Immature natural killer cell (primary cell): ENCODE data around the gene MON1A. TPM values are rescaled to one million over a fixed set of nuclear protein-coding genes. Genes with fewer than 3 reads are reported as not detected.
"Not testable (repeated sequence)": the region's sequence is repeated elsewhere in the genome, so short reads cannot be mapped to it uniquely, and the experiment has no call there.

Source experiments
- DNase-seq, 3 donors: peaks; one replicate each; pipeline ENCODE4 v3.0.0; 2022; ENCODE audit warnings: mixed read lengths in 1 of 3
- H3K27ac Mint-ChIP-seq, 6 donors: one replicate each; pipeline ENCODE4 v1.8.0; 2020; ENCODE audit warnings: mixed read lengths in 6 of 6, mild to moderate bottlenecking in 5 of 6, inconsistent platforms in 4 of 6, moderate library complexity in 3 of 6
- H3K27me3 Mint-ChIP-seq, 3 donors: one replicate each; pipeline ENCODE4 v1.8.0; 2020 to 2021; ENCODE audit warnings: low read depth in 3 of 3, mild to moderate bottlenecking in 3 of 3, mixed read lengths in 3 of 3, moderate library complexity in 3 of 3, inconsistent platforms in 1 of 3
- H3K36me3 Mint-ChIP-seq, 3 donors: one replicate each; pipeline ENCODE4 v1.8.0; 2020; ENCODE audit warnings: mixed read lengths in 3 of 3, inconsistent platforms in 2 of 3, mild to moderate bottlenecking in 2 of 3
- H3K4me1 Mint-ChIP-seq, 2 donors: one replicate each; pipeline ENCODE4 v1.8.0; 2020; ENCODE audit warnings: inconsistent platforms in 2 of 2, mild to moderate bottlenecking in 2 of 2, mixed read lengths in 2 of 2, moderate library complexity in 1 of 2
- H3K4me3 Mint-ChIP-seq, 5 donors: one replicate each; pipeline ENCODE4 v1.8.0; 2020; ENCODE audit warnings: mild to moderate bottlenecking in 5 of 5, mixed read lengths in 5 of 5, inconsistent platforms in 3 of 5, moderate library complexity in 3 of 5
- H3K9me3 Mint-ChIP-seq, 6 donors: one replicate each; pipeline ENCODE4 v1.8.0; 2020; ENCODE audit warnings: mild to moderate bottlenecking in 6 of 6, mixed read lengths in 6 of 6, inconsistent platforms in 4 of 6, moderate library complexity in 3 of 6
- polyA plus RNA-seq, 3 donors: library from polyadenylated mRNA; unstranded; fragments of 300-500 nt; fragmentation: Illumina TruSeq; gene quantifications; one replicate each; pipeline ENCODE4 v1.2.3, GENCODE V29; 2021

MON1A gene
- polyA plus RNA-seq, 3 donors from 2014 or later, result 11.5 to 24.0 (median 12.1) TPM

- H3K27ac Mint-ChIP-seq, H3K27me3 Mint-ChIP-seq, H3K9me3 Mint-ChIP-seq, H3K4me3 Mint-ChIP-seq, DNase-seq, H3K36me3 Mint-ChIP-seq: not testable (repeated sequence)
- peaks cover 19 to 22% of the 10 kb centered on the region in 2 donors for H3K4me1 Mint-ChIP-seq
These were observed 2.7 kb upstream of the MON1A start for GRCh38 chr3:49932281-49932680.

- Mint-ChIP-seq H3K27me3 (peaks cover 0 to 2% (median 0%) of the 10 kb centered on the region in 3 donors), H3K27ac (peak overlapping the region in 4 of 6 donors; percentile 36 to 82 (median 52)), H3K4me3 (peak overlapping the region in 4 of 5 donors; percentile 0 to 54 (median 9)), H3K9me3 (no peaks in the 10 kb centered on the region), H3K4me1 (peaks cover 20 to 26% of the 10 kb centered on the region in 2 donors), H3K36me3 (no peaks in the 10 kb centered on the region)
- no peak for DNase-seq
These were observed 1.3 kb upstream of the MON1A start for GRCh38 chr3:49930922-49931321.

GRCh38 chr3:49930168-49930690 is 618 bp upstream of the MON1A start:
- Mint-ChIP-seq H3K4me1 (peaks cover 22 to 30% of the 10 kb centered on the region in 2 donors), H3K9me3 (no peaks in the 10 kb centered on the region), H3K27me3 (peaks cover 0 to 2% (median 0%) of the 10 kb centered on the region in 3 donors), H3K36me3 (no peaks in the 10 kb centered on the region), H3K27ac (peak overlapping the region; percentile 27 to 87 (median 81)), H3K4me3 (peak overlapping the region; percentile 81 to 89 (median 83))
- DNase-seq, result no peak

- H3K27ac Mint-ChIP-seq, result peak overlapping the region in 5 of 6 donors; percentile 19 to 87 (median 64)
- H3K4me3 Mint-ChIP-seq, result peak overlapping the region; percentile 81 to 89 (median 83)
- DNase-seq, result no peak
- H3K36me3 Mint-ChIP-seq, result peaks cover 0 to 4% (median 0%) of the 10 kb centered on the region in 3 donors
- peaks cover 22 to 30% of the 10 kb centered on the region in 2 donors for H3K4me1 Mint-ChIP-seq
- H3K27me3 Mint-ChIP-seq, result peaks cover 0 to 2% (median 0%) of the 10 kb centered on the region in 3 donors
- H3K9me3 Mint-ChIP-seq, result no peaks in the 10 kb centered on the region
These were observed 1.1 kb downstream of the MON1A start for GRCh38 chr3:49928481-49929017.

- Mint-ChIP-seq H3K4me1 (peaks cover 22 to 30% of the 10 kb centered on the region in 2 donors), H3K36me3 (peaks cover 0 to 4% (median 0%) of the 10 kb centered on the region in 3 donors), H3K9me3 (no peaks in the 10 kb centered on the region), H3K27me3 (peaks cover 0 to 2% (median 0%) of the 10 kb centered on the region in 3 donors), H3K4me3 (peak overlapping the region in 4 of 5 donors; percentile 21 to 85 (median 82)), H3K27ac (no peak overlapping the region)
- no peak for DNase-seq
These were observed 1.8 kb downstream of the MON1A start for GRCh38 chr3:49927798-49928197.

DNA sequence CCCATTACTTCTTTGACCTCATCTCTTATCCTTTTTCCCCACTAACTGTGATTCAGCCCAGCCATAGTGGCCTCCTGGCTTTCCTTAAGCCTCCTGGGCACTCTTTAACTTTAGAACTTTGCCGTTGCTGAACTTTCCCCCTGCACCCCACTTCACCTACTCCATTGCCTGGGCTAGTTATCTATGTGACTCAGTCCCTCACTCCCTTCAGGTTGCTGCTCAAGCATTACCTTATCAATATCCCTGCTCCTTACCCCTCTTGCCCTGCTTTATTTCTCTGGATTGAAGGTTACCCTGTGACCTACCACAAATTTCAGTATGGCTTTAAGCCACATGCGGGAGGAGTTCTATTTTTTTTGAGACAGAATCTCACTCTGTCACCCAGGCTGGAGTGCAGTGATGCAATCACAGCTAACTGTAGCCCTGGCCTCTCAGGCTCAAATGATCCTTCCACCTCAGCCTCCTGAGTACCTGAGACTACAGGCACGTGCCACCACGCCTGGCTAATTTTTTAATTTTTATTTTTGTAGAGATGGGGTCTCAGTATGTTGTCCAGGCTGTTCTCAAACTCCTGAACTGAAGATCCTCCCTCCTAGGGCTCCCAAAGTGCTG is 3.4 kb downstream of the MON1A start:
- peaks cover 22 to 30% of the 10 kb centered on the region in 2 donors for H3K4me1 Mint-ChIP-seq
- H3K27ac Mint-ChIP-seq, result no peak overlapping the region
- H3K27me3 Mint-ChIP-seq, result no peaks in the 10 kb centered on the region
- no peak overlapping the region for H3K4me3 Mint-ChIP-seq
- H3K9me3 Mint-ChIP-seq, result no peaks in the 10 kb centered on the region
- no peak for DNase-seq
- peaks cover 0 to 4% (median 0%) of the 10 kb centered on the region in 3 donors for H3K36me3 Mint-ChIP-seq

GRCh38 chr3:49925485-49925884 is 4.1 kb downstream of the MON1A start:
- no peak overlapping the region for H3K27ac Mint-ChIP-seq
- no peak for DNase-seq

DNA sequence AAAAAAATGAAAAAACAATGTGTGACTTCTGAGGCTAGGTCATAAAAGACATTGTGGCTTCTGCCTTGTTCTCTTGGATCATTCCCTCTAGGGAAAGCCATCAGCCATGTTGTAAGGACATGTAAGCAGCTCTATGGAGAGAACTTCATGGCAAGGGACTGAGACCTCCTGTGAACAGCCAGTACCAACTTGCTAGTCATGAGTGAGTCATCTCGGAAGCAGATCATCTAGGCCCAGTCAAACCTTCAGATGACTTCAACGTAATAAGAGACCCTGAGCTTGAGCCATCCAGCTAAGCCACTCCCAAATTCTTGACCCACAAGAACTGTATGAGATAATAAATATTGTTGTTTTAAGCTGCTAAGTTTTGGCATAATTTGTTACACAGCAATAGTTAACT is 4.9 kb downstream of the MON1A start:
- H3K36me3 Mint-ChIP-seq, result peaks cover 5 to 10% (median 5%) of the 10 kb centered on the region in 3 donors
- no peaks in the 10 kb centered on the region for H3K9me3 Mint-ChIP-seq
- no peak overlapping the region for H3K4me3 Mint-ChIP-seq
- H3K27ac Mint-ChIP-seq, result no peak overlapping the region
- H3K4me1 Mint-ChIP-seq, result peaks cover 17 to 31% of the 10 kb centered on the region in 2 donors
- no peaks in the 10 kb centered on the region for H3K27me3 Mint-ChIP-seq
- DNase-seq, result no peak

More at GRCh38 chr3:49925485-49925884, 4.1 kb downstream of the MON1A start:
- Mint-ChIP-seq H3K4me1 (peaks cover 22 to 30% of the 10 kb centered on the region in 2 donors), H3K27me3 (no peaks in the 10 kb centered on the region), H3K36me3 (peaks cover 0 to 4% (median 0%) of the 10 kb centered on the region in 3 donors), H3K4me3 (no peak overlapping the region), H3K9me3 (no peaks in the 10 kb centered on the region)

DNA sequence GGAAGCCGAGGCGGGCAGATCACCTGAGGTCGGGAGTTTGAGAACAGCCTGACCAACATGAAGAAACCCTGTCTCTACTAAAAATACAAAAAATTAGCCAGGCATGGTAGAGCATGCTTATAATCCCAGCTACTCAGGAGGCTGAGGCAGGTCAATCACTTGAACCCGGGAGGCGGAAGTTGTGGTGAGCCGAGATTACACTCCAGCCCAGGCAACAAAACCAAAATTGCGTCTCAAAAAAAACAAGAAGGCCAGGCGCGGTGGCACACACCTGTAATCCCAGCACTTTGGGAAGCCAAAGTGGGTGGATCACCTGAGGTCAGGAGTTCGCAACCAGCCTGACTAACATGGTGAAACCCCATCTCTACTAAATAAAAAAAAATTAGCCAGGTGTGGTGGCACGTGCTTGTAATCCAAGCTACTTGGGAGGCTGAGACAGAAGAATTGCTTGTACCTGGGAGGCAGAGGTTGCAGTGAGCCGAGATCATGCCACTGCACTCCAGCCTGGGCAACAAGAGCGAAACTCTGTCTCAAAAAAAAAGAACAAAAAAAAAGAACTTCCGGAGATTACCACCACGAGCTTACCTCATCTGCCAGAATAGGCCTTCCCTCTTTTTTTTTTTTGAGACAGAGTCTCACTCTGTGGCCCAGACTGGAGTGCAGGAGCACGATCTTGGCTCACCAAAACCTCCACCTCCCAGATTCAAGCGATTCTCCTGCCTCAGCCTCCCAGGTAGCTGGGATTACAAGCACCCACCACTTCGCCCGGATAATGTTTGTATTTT is 11.6 kb downstream of the MON1A start:
- peaks cover 5 to 13% (median 9%) of the 10 kb centered on the region in 3 donors for H3K36me3 Mint-ChIP-seq
- not testable (repeated sequence) for H3K27ac Mint-ChIP-seq, H3K4me1 Mint-ChIP-seq, H3K4me3 Mint-ChIP-seq, H3K27me3 Mint-ChIP-seq, H3K9me3 Mint-ChIP-seq, DNase-seq

DNA sequence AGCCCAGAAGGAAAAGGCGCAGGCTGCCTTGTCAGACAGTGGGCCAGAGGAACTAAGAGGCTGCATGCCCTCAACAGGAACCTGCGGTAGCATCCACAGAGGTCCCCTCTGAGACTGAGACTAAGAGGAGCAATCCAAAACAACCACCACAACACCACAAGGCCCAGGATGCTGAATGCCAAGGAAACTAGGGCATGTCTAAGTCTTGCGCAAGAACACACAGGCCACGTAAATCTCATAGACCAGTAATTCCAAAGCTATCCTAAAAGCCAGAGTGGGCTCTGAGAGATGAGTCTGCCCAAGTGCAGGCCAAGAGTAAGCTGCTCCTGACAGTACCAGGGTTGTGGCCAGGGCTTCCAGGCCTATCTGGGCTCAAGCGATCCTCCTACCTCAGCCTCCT is 12.9 kb downstream of the MON1A start:
- Mint-ChIP-seq H3K27ac (no peak overlapping the region), H3K4me3 (no peak overlapping the region), H3K9me3 (no peaks in the 10 kb centered on the region), H3K36me3 (peaks cover 12 to 17% (median 13%) of the 10 kb centered on the region in 3 donors), H3K4me1 (peaks cover 2 to 6% of the 10 kb centered on the region in 2 donors), H3K27me3 (peaks cover 0 to 1% (median 0%) of the 10 kb centered on the region in 3 donors)
- no peak for DNase-seq

- Mint-ChIP-seq H3K9me3 (no peaks in the 10 kb centered on the region), H3K27ac (no peak overlapping the region)
These were observed 14.7 kb downstream of the MON1A start for GRCh38 chr3:49914906-49915305.

DNA sequence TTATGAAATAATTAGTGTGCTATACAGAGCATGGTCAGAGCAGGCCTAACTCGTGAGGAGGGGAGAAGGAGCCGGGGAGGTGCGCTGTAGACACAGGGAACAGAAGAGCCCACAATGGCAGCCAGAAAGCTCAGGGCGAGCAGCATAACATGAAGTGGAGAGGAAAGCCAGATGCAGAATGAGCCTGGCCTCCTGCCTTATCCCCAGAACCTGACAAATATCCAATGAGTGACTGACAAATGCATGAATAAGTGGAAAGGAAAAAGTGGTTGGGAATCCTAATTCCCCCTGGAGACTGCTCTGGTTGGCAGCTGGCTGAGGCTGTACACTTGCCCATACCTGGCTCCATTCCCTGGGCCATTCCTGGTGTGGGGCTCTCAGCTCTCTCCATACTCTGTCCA is 16.7 kb downstream of the MON1A start:
- Mint-ChIP-seq H3K36me3 (peaks cover 7 to 22% (median 15%) of the 10 kb centered on the region in 3 donors), H3K4me1 (no peaks in the 10 kb centered on the region), H3K9me3 (no peaks in the 10 kb centered on the region), H3K27me3 (no peaks in the 10 kb centered on the region), H3K27ac (no peak overlapping the region), H3K4me3 (no peak overlapping the region)
- no peak for DNase-seq

More at GRCh38 chr3:49914906-49915305, 14.7 kb downstream of the MON1A start:
- Mint-ChIP-seq H3K27me3 (peaks cover 0 to 1% (median 0%) of the 10 kb centered on the region in 3 donors), H3K4me1 (peaks cover 1 to 2% of the 10 kb centered on the region in 2 donors), H3K4me3 (no peak overlapping the region), H3K36me3 (peaks cover 8 to 20% (median 17%) of the 10 kb centered on the region in 3 donors)
- DNase-seq, result no peak

DNA sequence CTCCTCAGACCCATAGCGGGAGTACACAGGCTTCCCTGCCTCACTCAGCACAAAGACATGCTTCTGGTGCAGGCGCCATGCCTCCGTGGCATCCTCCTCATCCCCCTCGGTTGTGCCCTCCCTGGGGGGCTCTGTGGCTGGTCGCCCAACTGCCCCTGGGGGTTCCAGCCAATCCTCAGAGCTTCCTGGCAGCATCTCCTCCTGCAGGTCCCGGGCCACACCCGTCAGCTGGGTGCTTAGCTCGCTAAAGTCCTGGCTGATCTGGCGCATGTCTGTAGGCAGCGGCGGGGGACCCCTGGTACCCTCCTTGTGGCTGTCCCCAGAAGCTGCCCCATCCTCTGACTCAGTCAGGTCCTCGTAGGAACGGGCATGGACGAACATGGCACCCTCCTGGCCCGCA is 18.0 kb downstream of the MON1A start:
- Mint-ChIP-seq H3K36me3 (peaks cover 7 to 18% (median 11%) of the 10 kb centered on the region in 3 donors), H3K4me3 (no peak overlapping the region), H3K27me3 (no peaks in the 10 kb centered on the region), H3K27ac (no peak overlapping the region), H3K4me1 (peaks cover under 1% of the 10 kb centered on the region in 2 donors), H3K9me3 (no peaks in the 10 kb centered on the region)
- DNase-seq, result no peak

DNA sequence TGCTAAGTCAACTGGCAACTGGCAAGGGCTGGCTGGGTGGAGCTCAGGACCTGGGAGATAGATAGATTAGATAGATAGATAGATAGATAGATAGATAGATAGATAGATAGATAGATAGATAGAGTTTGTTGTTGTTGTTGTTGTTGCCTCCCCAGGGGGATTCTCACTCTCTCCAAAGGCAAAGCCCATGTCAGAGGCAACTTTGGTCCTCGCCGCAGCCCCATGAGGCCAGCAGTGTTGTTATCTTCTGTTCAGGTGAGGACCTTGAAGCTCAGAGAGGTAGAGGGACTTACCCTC is 18.5 kb downstream of the MON1A start:
- DNase-seq, result no peak
- Mint-ChIP-seq H3K4me1 (peaks cover 6% of the 10 kb centered on the region in 2 donors), H3K27me3 (no peaks in the 10 kb centered on the region), H3K36me3 (peaks cover 7 to 14% (median 11%) of the 10 kb centered on the region in 3 donors), H3K9me3 (no peaks in the 10 kb centered on the region), H3K4me3 (no peak overlapping the region), H3K27ac (no peak overlapping the region)
